Stimulated activated CD8-positive, alpha-beta memory T cell treated with anti-CD3 and anti-CD28 coated beads, Interleukin-7, amount 100 ng/mL, for 1 hour (primary cell): ENCODE measurements around the gene DBH.

Source experiments
- DNase-seq, 2 donors: peaks; one replicate each; pipeline ENCODE4 v3.0.0-alpha.2; 2020; ENCODE audit warnings: low read depth in 2 of 2

DBH gene

GRCh38 chr9:133643362-133643755, 7.2 kb downstream of the DBH start:
- DNase-seq = no peak

- DNase-seq = no peak
Observed at GRCh38 chr9:133643978-133644760, 8.0 kb downstream of the DBH start.

GRCh38 chr9:133645021-133645765, 9.0 kb downstream of the DBH start:
- DNase-seq = no peak

GRCh38 chr9:133647148-133647547, 11.0 kb downstream of the DBH start:
- no peak for DNase-seq

- no peak for DNase-seq
Observed at GRCh38 chr9:133647765-133648469, 11.8 kb downstream of the DBH start.

- no peak for DNase-seq
Observed at GRCh38 chr9:133649194-133649593, 13.0 kb downstream of the DBH start.

- no peak for DNase-seq
Observed at GRCh38 chr9:133650026-133650425, 13.9 kb downstream of the DBH start.

- no peak for DNase-seq
Observed at GRCh38 chr9:133653638-133654037, 17.5 kb downstream of the DBH start.

- no peak for DNase-seq
Observed at GRCh38 chr9:133654736-133655657, 18.8 kb downstream of the DBH start.

GRCh38 chr9:133655701-133656100, 19.5 kb downstream of the DBH start:
- no peak for DNase-seq

- DNase-seq = peak in 1 of 2 donors; percentile 2
Observed at GRCh38 chr9:133656211-133657119, 20.3 kb downstream of the DBH start.

GRCh38 chr9:133657120-133657661, 21.0 kb downstream of the DBH start:
- no peak for DNase-seq

GRCh38 chr9:133658442-133659431, 22.6 kb downstream of the DBH start:
- no peak for DNase-seq

- no peak for DNase-seq
Observed at GRCh38 chr9:133659516-133659915, 23.4 kb downstream of the DBH start.

GRCh38 chr9:133661846-133662540, 25.8 kb downstream of the DBH start:
- DNase-seq = no peak

GRCh38 chr9:133664173-133665050, 28.2 kb downstream of the DBH start:
- no peak for DNase-seq

GRCh38 chr9:133665096-133665495, 28.9 kb downstream of the DBH start:
- DNase-seq = no peak
